ENCODE data around the gene ZBTB9. TPM values are rescaled to one million over a fixed set of nuclear protein-coding genes. Genes with fewer than 3 reads are reported as not detected.

Gene ZBTB9
- total RNA-seq, 4 donors from 2014 or later: 4.0 to 5.4 (median 4.6) TPM

GRCh38 chr6:33437666-33438065 is 16.7 kb upstream of the ZBTB9 start:
- no peak for TF ChIP-seq POLR2A (IDR thresholded peaks at IDR 0.05)
- TF ChIP-seq, protein P1, sequence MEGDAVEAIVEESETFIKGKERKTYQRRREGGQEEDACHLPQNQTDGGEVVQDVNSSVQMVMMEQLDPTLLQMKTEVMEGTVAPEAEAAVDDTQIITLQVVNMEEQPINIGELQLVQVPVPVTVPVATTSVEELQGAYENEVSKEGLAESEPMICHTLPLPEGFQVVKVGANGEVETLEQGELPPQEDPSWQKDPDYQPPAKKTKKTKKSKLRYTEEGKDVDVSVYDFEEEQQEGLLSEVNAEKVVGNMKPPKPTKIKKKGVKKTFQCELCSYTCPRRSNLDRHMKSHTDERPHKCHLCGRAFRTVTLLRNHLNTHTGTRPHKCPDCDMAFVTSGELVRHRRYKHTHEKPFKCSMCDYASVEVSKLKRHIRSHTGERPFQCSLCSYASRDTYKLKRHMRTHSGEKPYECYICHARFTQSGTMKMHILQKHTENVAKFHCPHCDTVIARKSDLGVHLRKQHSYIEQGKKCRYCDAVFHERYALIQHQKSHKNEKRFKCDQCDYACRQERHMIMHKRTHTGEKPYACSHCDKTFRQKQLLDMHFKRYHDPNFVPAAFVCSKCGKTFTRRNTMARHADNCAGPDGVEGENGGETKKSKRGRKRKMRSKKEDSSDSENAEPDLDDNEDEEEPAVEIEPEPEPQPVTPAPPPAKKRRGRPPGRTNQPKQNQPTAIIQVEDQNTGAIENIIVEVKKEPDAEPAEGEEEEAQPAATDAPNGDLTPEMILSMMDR (IDR thresholded peaks at IDR 0.05): no peak
- 93 to 95% methylated on average over 18 of the region's 18 CpGs for WGBS, 2 donors
- no peak for DNase-seq (ENCODE audit: low spot score in 2 of 2)
- no peak overlapping the region for H3K4me3 ChIP-seq (ENCODE audit: low read depth, poor library complexity, severe bottlenecking)
- intact Hi-C loops (cut with DNase I; ENCODE audit: low total_unique reads): loop anchor here (10.0 kb wide), 1 partner anchor 127 kb away; no protein-coding TSS in a partner anchor

DNA sequence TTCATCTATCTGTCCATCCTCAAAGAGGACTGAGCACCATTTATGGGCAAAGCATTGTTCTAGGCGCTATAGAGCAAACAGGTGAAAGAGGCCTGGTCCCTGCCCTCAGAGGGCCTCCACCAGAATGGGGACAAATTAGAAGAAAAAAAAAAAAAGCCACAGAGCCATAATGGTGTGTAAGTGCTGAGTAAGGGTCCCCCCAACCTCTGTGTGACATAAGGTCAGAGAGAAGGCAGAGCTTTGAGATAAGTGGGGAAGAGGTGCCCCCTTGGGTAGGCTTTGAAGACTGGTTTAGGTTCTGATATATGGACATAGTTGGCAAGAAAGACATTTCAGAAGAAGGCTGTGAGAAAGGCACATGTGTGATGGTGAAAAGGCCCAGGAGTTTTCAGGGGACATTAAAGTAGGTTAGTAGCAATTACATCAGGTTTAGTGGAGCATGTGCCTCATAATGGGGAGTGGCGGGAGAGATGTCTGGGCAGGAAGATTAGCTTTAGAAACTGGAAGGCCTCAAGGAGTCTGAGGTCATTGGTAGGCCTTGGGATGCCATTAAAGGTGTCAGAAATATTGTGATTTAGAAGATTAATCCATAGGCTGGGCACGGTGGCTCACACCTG is 15.3 kb upstream of the ZBTB9 start:
- no peak overlapping the region for H3K4me3 ChIP-seq (ENCODE audit: low read depth, poor library complexity, severe bottlenecking)
- intact Hi-C loops (cut with DNase I; ENCODE audit: low total_unique reads): loop anchor here (10.0 kb wide), 1 partner anchor 126 kb away; no protein-coding TSS in a partner anchor
- 96 to 98% methylated on average over 3 of the region's 3 CpGs for WGBS, 2 donors
- TF ChIP-seq, protein P1 (IDR thresholded peaks at IDR 0.05): no peak
- no peak for TF ChIP-seq POLR2A (IDR thresholded peaks at IDR 0.05)
- no peak for DNase-seq (ENCODE audit: low spot score in 2 of 2)

DNA sequence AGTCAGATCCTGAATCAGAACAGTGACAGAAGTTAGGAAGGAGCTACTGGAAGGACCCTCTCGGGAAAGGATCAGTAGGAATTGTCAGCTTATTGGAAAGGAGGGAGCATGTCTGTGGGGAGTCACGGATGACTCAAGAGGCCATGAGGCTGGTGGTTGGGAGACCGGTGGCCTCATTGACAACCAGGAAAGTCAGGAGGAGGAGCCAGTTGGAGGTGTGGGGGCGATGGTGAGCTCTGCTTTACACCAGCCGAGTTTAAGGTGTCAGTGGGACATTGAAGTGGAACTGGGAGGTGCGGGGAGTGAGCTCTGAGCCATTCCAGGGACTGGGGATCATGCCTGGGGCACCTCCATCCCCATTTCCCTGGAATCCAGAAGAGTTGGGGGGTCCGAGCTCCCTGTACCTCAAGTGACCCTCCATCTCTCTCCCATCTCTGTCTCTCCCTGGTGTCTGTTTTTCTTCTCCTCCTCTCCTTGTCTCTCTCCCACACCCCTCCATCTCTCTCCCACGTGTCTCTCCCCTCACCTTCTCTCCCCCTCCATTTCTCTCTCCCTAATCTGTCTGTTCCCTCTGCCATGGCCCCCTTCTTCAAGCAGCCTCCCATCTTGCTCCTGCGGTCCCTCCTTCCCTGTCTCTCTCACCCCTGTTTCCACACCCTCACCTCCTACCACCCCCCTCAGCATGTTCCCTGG is 14.3 kb upstream of the ZBTB9 start:
- intact Hi-C loops (cut with DNase I; ENCODE audit: low total_unique reads): loop anchor here (10.0 kb wide), 1 partner anchor 125 kb away; no protein-coding TSS in a partner anchor
- WGBS, 2 donors: 77 to 81% methylated on average over 9 of the region's 9 CpGs

GRCh38 chr6:33440649-33441309 is 13.6 kb upstream of the ZBTB9 start:
- no peak for DNase-seq (ENCODE audit: low spot score in 2 of 2)
- H3K4me3 ChIP-seq (ENCODE audit: low read depth, poor library complexity, severe bottlenecking): no peak overlapping the region
- TF ChIP-seq, protein P1 (IDR thresholded peaks at IDR 0.05): no peak
- TF ChIP-seq POLR2A (IDR thresholded peaks at IDR 0.05): no peak
- intact Hi-C loops (cut with DNase I; ENCODE audit: low total_unique reads): no loop called here
- 85 to 88% methylated on average over 18 to 19 of the region's 19 CpGs for WGBS, 2 donors

More for the DNA sequence above, 14.3 kb upstream of the ZBTB9 start:
- TF ChIP-seq, protein P1 (IDR thresholded peaks at IDR 0.05): no peak
- TF ChIP-seq POLR2A (IDR thresholded peaks at IDR 0.05): no peak
- DNase-seq (ENCODE audit: low spot score in 2 of 2): no peak
- no peak overlapping the region for H3K4me3 ChIP-seq (ENCODE audit: low read depth, poor library complexity, severe bottlenecking)

- intact Hi-C loops (cut with DNase I; ENCODE audit: low total_unique reads): no loop called here
- WGBS, 2 donors: 93 to 94% methylated on average over 9 of the region's 9 CpGs
Observed at GRCh38 chr6:33441457-33441856, 12.9 kb upstream of the ZBTB9 start.

More at GRCh38 chr6:33441457-33441856, 12.9 kb upstream of the ZBTB9 start:
- TF ChIP-seq, protein P1 (IDR thresholded peaks at IDR 0.05): no peak
- H3K4me3 ChIP-seq (ENCODE audit: low read depth, poor library complexity, severe bottlenecking): no peak overlapping the region
- DNase-seq (ENCODE audit: low spot score in 2 of 2): no peak

Data from lower leg skin (tissue), 4 donors.